Measurements from ENCODE around the gene TAF11L2.
"Not testable (repeated sequence)": the region's sequence is repeated elsewhere in the genome, so short reads cannot be mapped to it uniquely, and the experiment has no call there.

TAF11L2 gene

DNA sequence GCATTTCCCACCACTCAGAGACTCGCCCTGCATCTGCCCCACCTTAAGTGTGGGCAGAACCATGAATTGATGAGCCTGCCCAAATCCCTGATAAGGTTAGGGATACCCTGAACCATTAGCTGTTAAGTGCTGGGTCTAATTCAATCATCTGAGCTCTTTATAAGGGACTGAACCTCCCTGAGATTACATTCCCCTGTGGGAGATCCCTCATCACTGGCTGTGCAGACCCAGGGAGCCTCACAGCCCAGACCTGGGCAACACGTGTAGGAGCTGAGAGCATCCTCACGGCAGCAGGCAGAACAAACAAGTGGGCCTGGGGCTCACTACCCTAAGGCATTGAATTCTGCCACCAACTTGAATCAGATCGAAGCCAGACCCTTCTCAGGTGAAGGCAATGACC, 585 bp upstream of the TAF11L2 start:
- TF ChIP-seq, protein P1, sequence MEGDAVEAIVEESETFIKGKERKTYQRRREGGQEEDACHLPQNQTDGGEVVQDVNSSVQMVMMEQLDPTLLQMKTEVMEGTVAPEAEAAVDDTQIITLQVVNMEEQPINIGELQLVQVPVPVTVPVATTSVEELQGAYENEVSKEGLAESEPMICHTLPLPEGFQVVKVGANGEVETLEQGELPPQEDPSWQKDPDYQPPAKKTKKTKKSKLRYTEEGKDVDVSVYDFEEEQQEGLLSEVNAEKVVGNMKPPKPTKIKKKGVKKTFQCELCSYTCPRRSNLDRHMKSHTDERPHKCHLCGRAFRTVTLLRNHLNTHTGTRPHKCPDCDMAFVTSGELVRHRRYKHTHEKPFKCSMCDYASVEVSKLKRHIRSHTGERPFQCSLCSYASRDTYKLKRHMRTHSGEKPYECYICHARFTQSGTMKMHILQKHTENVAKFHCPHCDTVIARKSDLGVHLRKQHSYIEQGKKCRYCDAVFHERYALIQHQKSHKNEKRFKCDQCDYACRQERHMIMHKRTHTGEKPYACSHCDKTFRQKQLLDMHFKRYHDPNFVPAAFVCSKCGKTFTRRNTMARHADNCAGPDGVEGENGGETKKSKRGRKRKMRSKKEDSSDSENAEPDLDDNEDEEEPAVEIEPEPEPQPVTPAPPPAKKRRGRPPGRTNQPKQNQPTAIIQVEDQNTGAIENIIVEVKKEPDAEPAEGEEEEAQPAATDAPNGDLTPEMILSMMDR (conservative IDR thresholded peaks at IDR 0.05; ENCODE audit: low read depth, low read length) = no peak
- no peak overlapping the region for H3K4me3 ChIP-seq (ENCODE audit: low read depth, low read length)
- DNase-seq (ENCODE audit: low read depth) = no peak

DNA sequence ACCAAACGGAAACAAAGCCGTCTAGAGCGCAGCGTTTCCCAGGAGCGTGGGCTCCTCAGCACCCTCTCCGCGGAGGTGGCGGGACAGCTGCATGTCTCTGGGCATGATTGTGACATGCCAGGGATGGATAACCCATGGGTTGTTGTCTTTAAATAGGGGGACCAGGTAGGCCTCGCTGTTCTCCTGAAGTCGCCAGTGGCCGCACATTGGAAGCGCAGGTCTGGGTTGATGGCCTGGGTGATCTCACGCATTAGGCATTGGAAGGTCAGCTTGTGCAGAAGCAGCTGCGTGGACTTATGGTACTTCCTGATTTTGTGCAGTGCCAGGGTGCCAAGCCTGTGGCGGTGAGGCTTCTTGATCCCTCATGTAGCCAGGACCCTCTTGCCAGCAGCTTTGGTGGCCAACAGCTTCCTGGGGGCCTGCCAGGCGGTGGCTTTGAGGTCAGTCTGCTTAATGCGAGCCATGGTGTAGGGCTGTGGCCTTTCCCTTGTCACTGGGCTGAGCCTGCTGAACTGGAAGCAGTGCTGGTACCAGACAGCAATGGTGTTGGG, 13.8 kb downstream of the TAF11L2 start:
- H3K4me3 ChIP-seq (ENCODE audit: low read depth, low read length) = no peak overlapping the region
- DNase-seq (ENCODE audit: low read depth) = no peak
- TF ChIP-seq, protein P1 (conservative IDR thresholded peaks at IDR 0.05; ENCODE audit: low read depth, low read length) = no peak

DNA sequence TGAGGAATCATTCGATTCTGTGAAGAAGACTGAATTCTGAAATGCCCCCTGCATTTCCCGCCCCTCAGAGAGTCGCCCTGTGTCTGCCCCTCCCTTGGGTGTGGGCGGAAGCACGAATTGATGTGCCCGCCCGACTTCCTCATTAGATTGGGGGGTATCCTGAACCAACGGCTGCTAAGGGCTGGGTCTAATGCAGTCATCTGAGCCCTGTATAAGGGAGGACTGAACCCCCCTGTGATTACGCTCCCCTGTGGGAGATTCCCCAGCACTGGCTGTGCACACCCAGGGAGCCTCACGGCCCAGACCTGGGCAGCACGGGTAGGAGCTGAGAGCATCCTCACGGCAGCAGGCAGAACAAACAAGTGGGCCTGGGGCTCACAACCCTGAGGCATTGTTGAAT, 19.5 kb downstream of the TAF11L2 start:
- not testable (repeated sequence) for DNase-seq (ENCODE audit: low read depth); H3K4me3 ChIP-seq (ENCODE audit: low read depth, low read length)

DNA sequence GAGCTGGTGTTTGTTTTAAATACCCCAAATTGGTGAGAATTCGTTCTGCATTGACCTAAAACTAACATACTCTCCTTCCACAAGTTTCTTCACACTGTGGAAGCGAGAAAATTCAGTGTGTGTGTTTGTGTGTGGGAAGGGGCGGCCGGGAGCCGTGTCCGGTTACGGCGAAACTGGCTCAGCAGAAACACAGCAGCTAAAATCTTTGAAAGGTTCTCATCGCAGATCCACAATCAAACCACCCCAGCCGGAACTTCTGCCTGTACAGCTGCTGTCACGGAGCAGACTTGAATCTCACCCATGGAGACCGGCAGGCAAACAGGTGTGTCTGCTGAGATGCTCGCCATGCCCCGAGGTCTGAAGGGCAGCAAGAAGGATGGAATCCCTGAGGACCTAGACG, 20.0 kb downstream of the TAF11L2 start, which contains the start of gene TAF11L3:
TSS of gene TAF11L3 (plus strand) at position 301 of the 400 bp plus-strand sequence.
- DNase-seq (ENCODE audit: low read depth); H3K4me3 ChIP-seq (ENCODE audit: low read depth, low read length): not testable (repeated sequence)

DNA sequence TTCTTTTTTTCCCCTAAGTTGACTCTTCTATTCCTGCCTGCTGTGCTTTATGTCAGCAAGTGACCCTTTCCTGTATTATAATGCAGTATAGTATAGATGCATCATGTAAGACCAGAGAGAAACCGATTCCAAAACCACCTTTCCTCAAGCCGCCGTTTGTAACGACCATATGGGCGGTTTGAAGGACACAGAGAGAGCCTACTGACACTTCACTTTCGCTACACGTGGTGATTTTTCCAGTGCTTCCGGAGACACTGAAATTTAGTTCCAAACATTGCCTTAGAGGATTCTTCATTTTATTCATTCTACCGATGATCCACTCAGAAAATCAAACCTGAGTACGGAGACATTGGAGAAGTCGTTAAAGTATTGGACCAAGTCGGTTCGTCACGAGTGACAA, 21.5 kb downstream of the TAF11L2 start:
- DNase-seq (ENCODE audit: low read depth); H3K4me3 ChIP-seq (ENCODE audit: low read depth, low read length): not testable (repeated sequence)

DNA sequence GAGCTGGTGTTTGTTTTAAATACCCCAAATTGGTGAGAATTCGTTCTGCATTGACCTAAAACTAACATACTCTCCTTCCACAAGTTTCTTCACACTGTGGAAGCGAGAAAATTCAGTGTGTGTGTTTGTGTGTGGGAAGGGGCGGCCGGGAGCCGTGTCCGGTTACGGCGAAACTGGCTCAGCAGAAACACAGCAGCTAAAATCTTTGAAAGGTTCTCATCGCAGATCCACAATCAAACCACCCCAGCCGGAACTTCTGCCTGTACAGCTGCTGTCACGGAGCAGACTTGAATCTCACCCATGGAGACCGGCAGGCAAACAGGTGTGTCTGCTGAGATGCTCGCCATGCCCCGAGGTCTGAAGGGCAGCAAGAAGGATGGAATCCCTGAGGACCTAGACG, 23.5 kb downstream of the TAF11L2 start, which contains the start of gene TAF11L4:
TSS of gene TAF11L4 (plus strand) at position 301 of the 400 bp plus-strand sequence.
- H3K4me3 ChIP-seq (ENCODE audit: low read depth, low read length); DNase-seq (ENCODE audit: low read depth): not testable (repeated sequence)

DNA sequence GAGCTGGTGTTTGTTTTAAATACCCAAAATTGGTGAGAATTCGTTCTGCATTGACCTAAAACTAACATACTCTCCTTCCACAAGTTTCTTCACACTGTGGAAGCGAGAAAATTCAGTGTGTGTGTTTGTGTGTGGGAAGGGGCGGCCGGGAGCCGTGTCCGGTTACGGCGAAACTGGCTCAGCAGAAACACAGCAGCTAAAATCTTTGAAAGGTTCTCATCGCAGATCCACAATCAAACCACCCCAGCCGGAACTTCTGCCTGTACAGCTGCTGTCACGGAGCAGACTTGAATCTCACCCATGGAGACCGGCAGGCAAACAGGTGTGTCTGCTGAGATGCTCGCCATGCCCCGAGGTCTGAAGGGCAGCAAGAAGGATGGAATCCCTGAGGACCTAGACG, 26.9 kb downstream of the TAF11L2 start, which contains the start of gene TAF11L5:
TSS of gene TAF11L5 (plus strand) at position 301 of the 400 bp plus-strand sequence.
- DNase-seq (ENCODE audit: low read depth); H3K4me3 ChIP-seq (ENCODE audit: low read depth, low read length): not testable (repeated sequence)

DNA sequence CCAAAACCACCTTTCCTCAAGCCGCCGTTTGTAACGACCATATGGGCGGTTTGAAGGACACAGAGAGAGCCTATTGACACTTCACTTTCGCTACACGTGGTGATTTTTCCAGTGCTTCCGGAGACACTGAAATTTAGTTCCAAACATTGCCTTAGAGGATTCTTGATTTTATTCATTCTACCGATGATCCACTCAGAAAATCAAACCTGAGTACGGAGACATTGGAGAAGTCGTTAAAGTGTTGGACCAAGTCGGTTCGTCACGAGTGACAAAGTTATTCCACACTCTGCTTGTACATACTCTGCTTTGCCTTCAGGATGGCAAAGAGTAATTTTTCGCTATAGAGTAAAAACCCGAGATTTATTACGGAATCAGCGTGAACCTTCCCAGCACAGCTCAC, 28.5 kb downstream of the TAF11L2 start:
- H3K4me3 ChIP-seq (ENCODE audit: low read depth, low read length); DNase-seq (ENCODE audit: low read depth): not testable (repeated sequence)

DNA sequence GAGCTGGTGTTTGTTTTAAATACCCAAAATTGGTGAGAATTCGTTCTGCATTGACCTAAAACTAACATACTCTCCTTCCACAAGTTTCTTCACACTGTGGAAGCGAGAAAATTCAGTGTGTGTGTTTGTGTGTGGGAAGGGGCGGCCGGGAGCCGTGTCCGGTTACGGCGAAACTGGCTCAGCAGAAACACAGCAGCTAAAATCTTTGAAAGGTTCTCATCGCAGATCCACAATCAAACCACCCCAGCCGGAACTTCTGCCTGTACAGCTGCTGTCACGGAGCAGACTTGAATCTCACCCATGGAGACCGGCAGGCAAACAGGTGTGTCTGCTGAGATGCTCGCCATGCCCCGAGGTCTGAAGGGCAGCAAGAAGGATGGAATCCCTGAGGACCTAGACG, 30.3 kb downstream of the TAF11L2 start, which contains the start of gene TAF11L6:
TSS of gene TAF11L6 (plus strand) at position 301 of the 400 bp plus-strand sequence.
- not testable (repeated sequence) for H3K4me3 ChIP-seq (ENCODE audit: low read depth, low read length); DNase-seq (ENCODE audit: low read depth)
